Measurements from ENCODE around the gene HOXA1.

- TF ChIP-seq CTCF (IDR thresholded peaks at IDR 0.05; ENCODE audit: low read length) (no peak), EZH2 (IDR thresholded peaks at IDR 0.05; ENCODE audit: borderline replicate concordance, low read length) (no peak)
Measured at GRCh38 chr7:27065709-27066108, 30.1 kb downstream of the HOXA1 start.
